HepG2 (cell line): ENCODE results near the gene IGIP. TPM values are rescaled to one million over a fixed set of nuclear protein-coding genes. Genes with fewer than 3 reads are reported as not detected.

ENCODE experiments used
- AKNA ChIP-seq: sonication (generic); formaldehyde crosslinking; IDR thresholded peaks from 2 replicates; pipeline ENCODE4 v1.4.0; 2020; ENCODE audit warnings: missing genetic modification reagents, borderline replicate concordance
- BRCA1 ChIP-seq: sonication (generic); formaldehyde crosslinking; IDR thresholded peaks from 2 replicates; pipeline ENCODE4 v1.4.0; 2020; ENCODE audit warnings: missing genetic modification reagents
- CENPT ChIP-seq: sonication (generic); formaldehyde crosslinking; IDR thresholded peaks from 2 replicates; pipeline ENCODE4 v1.8.0; 2022; ENCODE audit warnings: low read depth, mild to moderate bottlenecking, moderate library complexity, missing genetic modification reagents
- CSRNP2 ChIP-seq: sonication (generic); formaldehyde crosslinking; conservative IDR thresholded peaks from 2 replicates; pipeline ENCODE4 v1.8.0; 2022; ENCODE audit warnings: low read depth, missing genetic modification reagents
- FOSL1 ChIP-seq: sonication (generic); formaldehyde crosslinking; IDR thresholded peaks from 2 replicates; pipeline ENCODE4 v1.9.0; 2021; ENCODE audit warnings: missing genetic modification reagents, borderline replicate concordance
- HES4 ChIP-seq: sonication (generic); formaldehyde crosslinking; IDR thresholded peaks from 2 replicates; pipeline ENCODE4 v1.9.0; 2021; ENCODE audit warnings: mild to moderate bottlenecking, missing genetic modification reagents, borderline replicate concordance
- HNF4A ChIP-seq: sonication (generic); formaldehyde crosslinking; IDR thresholded peaks from 2 replicates; pipeline ENCODE4 v1.4.0; 2020; ENCODE audit warnings: missing genetic modification reagents
- KLF13 ChIP-seq: sonication (generic); formaldehyde crosslinking; IDR thresholded peaks from 2 replicates; pipeline ENCODE4 v1.4.0; 2020; ENCODE audit warnings: mild to moderate bottlenecking, missing genetic modification reagents
- MIER3 ChIP-seq: IDR thresholded peaks from 2 replicates; pipeline ENCODE4 v1.6.1; 2016; ENCODE audit warnings: missing compliant biosample characterization, borderline replicate concordance
- RFX3 ChIP-seq: IDR thresholded peaks from 2 replicates; pipeline ENCODE4 v1.6.1; 2016; ENCODE audit warnings: missing biosample characterization, missing genetic modification reagents
- TOPORS ChIP-seq: sonication (generic); formaldehyde crosslinking; IDR thresholded peaks from 2 replicates; pipeline ENCODE4 v1.8.0; 2023; ENCODE audit warnings: mild to moderate bottlenecking, missing genetic modification reagents
- ZNF207 ChIP-seq: fragments of 450-650 bp; IDR thresholded peaks from 2 replicates; pipeline ENCODE4 v1.6.1; 2016; ENCODE audit warnings: antibody characterized with exemption, borderline replicate concordance
- ZNF34 ChIP-seq: sonication (generic); formaldehyde crosslinking; IDR thresholded peaks from 2 replicates; pipeline ENCODE4 v1.4.0; 2020; ENCODE audit warnings: mild to moderate bottlenecking, missing genetic modification reagents, borderline replicate concordance
- ZNF431 ChIP-seq: sonication (generic); formaldehyde crosslinking; IDR thresholded peaks from 2 replicates; pipeline ENCODE4 v1.9.0; 2022; ENCODE audit warnings: missing genetic modification reagents, low read depth, mild to moderate bottlenecking, borderline replicate concordance
- ZNF614 ChIP-seq: IDR thresholded peaks from 2 replicates; pipeline ENCODE4 v1.6.1; 2018; ENCODE audit warnings: missing biosample characterization, missing genetic modification reagents, inconsistent platforms, borderline replicate concordance
- ZNF629 ChIP-seq: sonication (generic); formaldehyde crosslinking; conservative IDR thresholded peaks from 2 replicates; pipeline ENCODE4 v1.5.0; 2020; ENCODE audit warnings: missing genetic modification reagents
- ZNF691 ChIP-seq: sonication (generic); formaldehyde crosslinking; IDR thresholded peaks from 2 replicates; pipeline ENCODE4 v1.4.0; 2020; ENCODE audit warnings: missing genetic modification reagents, low read depth, mild to moderate bottlenecking, borderline replicate concordance
- ZNF709 ChIP-seq: sonication (generic); formaldehyde crosslinking; IDR thresholded peaks from 2 replicates; pipeline ENCODE4 v1.5.0; 2020; ENCODE audit warnings: mild to moderate bottlenecking, missing genetic modification reagents
- ZNF850 ChIP-seq: sonication (generic); formaldehyde crosslinking; conservative IDR thresholded peaks from 2 replicates; pipeline ENCODE4 v1.9.0; 2021; ENCODE audit warnings: mild to moderate bottlenecking, missing genetic modification reagents
- ZSCAN5A ChIP-seq: sonication (generic); formaldehyde crosslinking; IDR thresholded peaks from 2 replicates; pipeline ENCODE4 v1.8.0; 2022; ENCODE audit warnings: mild to moderate bottlenecking, missing genetic modification reagents, borderline replicate concordance
- polyA plus RNA-seq, 8 experiments: library from polyadenylated mRNA; depleted of rRNA in 3 of 8; stranded (reverse) in 7 of 8; unstranded in 1 of 8; fragments of >200 nt; fragmentation: Illumina TruSeq in 4 of 8; extraction: Trizol in 4 of 8; gene quantifications; 2 replicates each; pipeline versions ENCODE4 v1.2.1 to v1.2.3, GENCODE V29; 2011 to 2016; ENCODE audit warnings: low read depth in 4 of 8, missing spikeins in 1 of 8, mixed read lengths in 1 of 8; ENCODE audit not compliant: insufficient read depth in 1 of 8
- total RNA-seq, 5 experiments: library from RNA; depleted of rRNA; stranded (reverse); fragments of >200 nt; fragmentation: Illumina TruSeq; extraction: Trizol; gene quantifications; 2 replicates each; pipeline ENCODE4 v1.2.3, GENCODE V29; 2016; ENCODE audit warnings: low read depth in 1 of 5

The IGIP gene
- total and polyA plus RNA-seq, 2 of the 13 experiments (the other 11 are each of a cell fraction or from before 2014, with no cell fraction given), result 1.7 to 2.1 TPM

DNA sequence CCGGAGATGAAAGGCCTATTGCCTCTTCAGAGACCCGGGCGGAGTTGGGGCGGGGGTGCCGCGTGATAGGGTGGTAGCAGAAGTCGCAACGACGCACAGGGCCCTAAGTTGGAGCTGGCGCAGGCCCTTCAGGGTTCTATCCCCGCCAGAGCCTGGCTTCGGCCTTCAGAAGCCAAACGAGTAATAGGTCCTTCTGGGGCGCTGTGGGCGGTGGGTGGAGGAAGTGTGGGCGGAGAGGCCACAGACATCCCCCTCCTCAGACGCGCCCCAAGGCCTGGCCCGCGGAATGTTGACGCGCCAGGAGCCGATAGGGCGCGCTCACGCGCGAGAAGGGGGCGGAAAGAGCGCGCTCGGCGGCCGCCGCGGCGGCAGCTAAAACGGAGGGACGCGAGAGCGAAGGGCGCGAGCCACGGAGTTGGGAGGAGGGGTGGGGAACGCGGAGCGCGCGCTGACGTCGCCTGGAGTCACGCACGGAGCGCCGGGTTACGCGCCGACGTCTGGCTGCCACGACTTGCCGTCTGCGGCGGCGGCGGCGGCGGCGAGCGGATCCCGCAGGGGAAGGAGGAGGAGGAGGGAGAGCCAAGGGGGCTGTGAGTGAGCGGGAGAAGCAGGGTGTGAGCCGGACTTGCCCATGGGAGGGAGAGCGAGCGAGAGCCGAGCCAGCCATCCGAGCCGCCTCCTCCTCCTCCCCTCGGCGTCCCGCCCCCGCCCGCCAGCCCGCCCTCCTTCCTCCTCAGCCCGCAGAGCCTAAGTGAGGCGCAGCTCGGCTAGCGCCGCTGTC is 18.2 kb upstream of the IGIP start (continued):
- TF ChIP-seq ZNF431 (CRISPR knock-in tag) (0 out of 2 replicates have a peak, but pooled peaks have one; percentile 63), ZNF614 (CRISPR knock-in tag) (peak; percentile 39; the same call in 1 of the 2 replicates), MIER3 (CRISPR knock-in tag) (peak; percentile 47), BRCA1 (CRISPR knock-in tag) (peak; percentile 89; the same call in 1 of the 2 replicates), ZNF850 (CRISPR knock-in tag) (no peak), RFX3 (CRISPR knock-in tag) (no peak), CENPT (CRISPR knock-in tag) (no peak), CSRNP2 (CRISPR knock-in tag) (no peak), ZNF207 (no peak), KLF13 (0 out of 2 replicates have a peak, but pooled peaks have one; percentile 56), HES4 (CRISPR knock-in tag) (peak; percentile 73; the same call in 1 of the 2 replicates), AKNA (CRISPR knock-in tag) (no peak; the same call in 1 of the 2 replicates), ZNF34 (CRISPR knock-in tag) (peak; percentile 86; the same call in 1 of the 2 replicates), FOSL1 (CRISPR knock-in tag) (no peak), ZSCAN5A (CRISPR knock-in tag) (peak; percentile 82; the same call in 1 of the 2 replicates), HNF4A (CRISPR knock-in tag) (peak; percentile 21), ZNF629 (CRISPR knock-in tag) (no peak), TOPORS (CRISPR knock-in tag) (no peak; the same call in 1 of the 2 replicates), ZNF709 (CRISPR knock-in tag) (peak; percentile 96; the same call in 1 of the 2 replicates), ZNF691 (CRISPR knock-in tag) (peak; percentile 65; the same call in 1 of the 2 replicates)
